ENCODE data around the gene FGF12. TPM values are rescaled to one million over a fixed set of nuclear protein-coding genes. Genes with fewer than 3 reads are reported as not detected.

FGF12 gene
- total RNA-seq, 1 donor from 2014 or later: 3.2 TPM

- Histone ChIP-seq H3K27me3 (no peaks in the 10 kb centered on the region), H3K9me3 (no peaks in the 10 kb centered on the region), H3K4me1 (no peaks in the 10 kb centered on the region), H3K36me3 (no peaks in the 10 kb centered on the region), H3K4me3 (no peak overlapping the region), H3K27ac (no peak overlapping the region)
- ATAC-seq: no peak
- no peak for TF ChIP-seq CTCF (IDR thresholded peaks at IDR 0.05)
- intact Hi-C loops (cut with DNase I): no loop called here
- DNase-seq: no peak
These were observed 330.3 kb downstream of the FGF12 start for GRCh38 chr3:192397012-192397411.

GRCh38 chr3:192395506-192395905 lies 331.8 kb downstream of the FGF12 start:
- DNase-seq (no peak), ATAC-seq (no peak)
- Histone ChIP-seq H3K4me3 (no peak overlapping the region), H3K27me3 (no peaks in the 10 kb centered on the region), H3K36me3 (no peaks in the 10 kb centered on the region), H3K9me3 (no peaks in the 10 kb centered on the region), H3K4me1 (no peaks in the 10 kb centered on the region), H3K27ac (no peak overlapping the region)
- no peak for TF ChIP-seq CTCF (IDR thresholded peaks at IDR 0.05)
- intact Hi-C loops (cut with DNase I): no loop called here

GRCh38 chr3:192392986-192393385 lies 334.4 kb downstream of the FGF12 start:
- DNase-seq: no peak
- H3K4me1 ChIP-seq: no peaks in the 10 kb centered on the region
- H3K27me3 ChIP-seq: no peaks in the 10 kb centered on the region
- H3K9me3 ChIP-seq: no peaks in the 10 kb centered on the region
- no peak for TF ChIP-seq CTCF (IDR thresholded peaks at IDR 0.05)
- intact Hi-C loops (cut with DNase I): no loop called here
- H3K4me3 ChIP-seq: no peak overlapping the region
- H3K27ac ChIP-seq: no peak overlapping the region
- no peak for ATAC-seq
- no peaks in the 10 kb centered on the region for H3K36me3 ChIP-seq

GRCh38 chr3:192382861-192383260 lies 344.5 kb downstream of the FGF12 start:
- Histone ChIP-seq H3K36me3 (no peaks in the 10 kb centered on the region), H3K4me1 (no peaks in the 10 kb centered on the region), H3K27me3 (no peaks in the 10 kb centered on the region), H3K27ac (no peak overlapping the region), H3K9me3 (no peaks in the 10 kb centered on the region), H3K4me3 (no peak overlapping the region)
- DNase-seq (no peak), ATAC-seq (no peak)
- intact Hi-C loops (cut with DNase I): no loop called here
- no peak for TF ChIP-seq CTCF (IDR thresholded peaks at IDR 0.05)

GRCh38 chr3:192373586-192373985 lies 353.8 kb downstream of the FGF12 start:
- H3K27ac ChIP-seq: no peak overlapping the region
- H3K4me1 ChIP-seq: no peaks in the 10 kb centered on the region
- ATAC-seq (no peak), DNase-seq (no peak)
- intact Hi-C loops (cut with DNase I): no loop called here
- no peaks in the 10 kb centered on the region for H3K36me3 ChIP-seq
- no peak for TF ChIP-seq CTCF (IDR thresholded peaks at IDR 0.05)
- no peaks in the 10 kb centered on the region for H3K9me3 ChIP-seq
- H3K4me3 ChIP-seq: no peak overlapping the region
- H3K27me3 ChIP-seq: no peaks in the 10 kb centered on the region

- no peak for ATAC-seq
- H3K4me1 ChIP-seq: no peaks in the 10 kb centered on the region
- TF ChIP-seq CTCF (IDR thresholded peaks at IDR 0.05): no peak
- H3K4me3 ChIP-seq: no peak overlapping the region
- DNase-seq: no peak
- H3K27ac ChIP-seq: no peak overlapping the region
- no peaks in the 10 kb centered on the region for H3K27me3 ChIP-seq
- no peaks in the 10 kb centered on the region for H3K36me3 ChIP-seq
- H3K9me3 ChIP-seq: no peaks in the 10 kb centered on the region
- intact Hi-C loops (cut with DNase I): no loop called here
These were observed 354.3 kb downstream of the FGF12 start for GRCh38 chr3:192373032-192373431.
